Measurements from ENCODE around the gene NTN4.
"Not testable (repeated sequence)": the region's sequence is repeated elsewhere in the genome, so short reads cannot be mapped to it uniquely, and the experiment has no call there.

Gene NTN4

DNA sequence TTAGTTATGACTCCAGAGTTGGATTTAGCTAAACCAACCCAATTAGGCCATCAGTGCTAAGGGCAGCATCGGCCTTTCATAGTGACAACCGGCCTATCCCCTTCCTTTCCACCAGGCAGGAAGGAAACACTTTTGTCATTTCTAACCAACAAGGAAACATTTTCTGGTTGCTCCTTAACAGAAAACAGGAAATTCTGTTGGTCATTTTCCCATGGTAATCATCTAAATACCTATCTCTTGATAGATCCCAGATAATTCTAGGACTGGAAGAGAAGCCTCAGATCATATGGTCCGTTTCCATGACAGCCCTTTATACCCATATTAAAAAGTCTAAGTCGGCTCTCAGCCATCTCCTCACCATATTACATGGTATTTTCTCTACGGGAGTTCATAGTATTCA, 160.1 kb downstream of the NTN4 start:
- DNase-seq (ENCODE audit: extremely low read depth in 1 of 2, low read depth in 1 of 2): no peak

DNA sequence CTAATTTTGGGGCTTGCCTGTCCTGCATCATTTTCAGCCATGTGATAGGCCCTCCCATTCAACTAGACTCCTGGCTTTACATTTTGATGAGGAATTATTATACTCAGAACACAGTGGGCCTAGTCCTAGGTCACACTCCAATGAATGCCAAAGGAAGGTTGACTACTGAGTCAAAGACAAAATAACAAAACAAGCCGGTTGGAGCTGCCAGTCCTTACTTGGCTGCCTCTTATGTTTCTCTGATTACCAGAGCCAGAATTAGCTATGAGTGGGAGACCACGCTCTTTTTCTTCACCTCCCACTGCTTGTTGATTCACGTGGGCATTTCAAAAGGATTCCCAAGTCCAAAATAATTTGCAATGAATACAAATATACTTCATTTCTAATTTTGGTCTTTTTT, 161.2 kb downstream of the NTN4 start:
- no peak for DNase-seq (ENCODE audit: extremely low read depth in 1 of 2, low read depth in 1 of 2)

DNA sequence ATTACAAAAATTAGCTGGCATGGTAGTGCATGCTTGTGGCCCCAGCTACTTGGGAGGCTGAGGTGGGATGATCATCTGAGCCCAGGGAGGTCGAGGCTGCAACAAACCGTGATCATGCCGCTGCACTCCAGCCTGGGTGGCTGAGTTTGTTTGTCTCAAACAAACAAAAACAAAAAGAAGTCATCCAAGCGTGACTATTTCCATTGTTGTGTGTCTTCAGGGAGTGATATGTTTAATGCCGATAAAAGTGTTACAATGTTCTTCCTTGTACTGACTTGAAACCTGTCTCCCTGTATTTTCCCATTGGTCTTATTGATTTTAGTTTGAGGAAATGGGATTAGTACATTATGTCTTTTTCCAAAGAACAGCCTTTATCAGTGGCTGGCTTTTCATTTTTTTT, 163.7 kb downstream of the NTN4 start:
- no peak for DNase-seq (ENCODE audit: extremely low read depth in 1 of 2, low read depth in 1 of 2)

- DNase-seq (ENCODE audit: extremely low read depth in 1 of 2, low read depth in 1 of 2): no peak
Measured at GRCh38 chr12:95625012-95625411, 165.6 kb downstream of the NTN4 start.

- no peak for DNase-seq (ENCODE audit: extremely low read depth in 1 of 2, low read depth in 1 of 2)
Measured at GRCh38 chr12:95624589-95624988, 166.0 kb downstream of the NTN4 start.

DNA sequence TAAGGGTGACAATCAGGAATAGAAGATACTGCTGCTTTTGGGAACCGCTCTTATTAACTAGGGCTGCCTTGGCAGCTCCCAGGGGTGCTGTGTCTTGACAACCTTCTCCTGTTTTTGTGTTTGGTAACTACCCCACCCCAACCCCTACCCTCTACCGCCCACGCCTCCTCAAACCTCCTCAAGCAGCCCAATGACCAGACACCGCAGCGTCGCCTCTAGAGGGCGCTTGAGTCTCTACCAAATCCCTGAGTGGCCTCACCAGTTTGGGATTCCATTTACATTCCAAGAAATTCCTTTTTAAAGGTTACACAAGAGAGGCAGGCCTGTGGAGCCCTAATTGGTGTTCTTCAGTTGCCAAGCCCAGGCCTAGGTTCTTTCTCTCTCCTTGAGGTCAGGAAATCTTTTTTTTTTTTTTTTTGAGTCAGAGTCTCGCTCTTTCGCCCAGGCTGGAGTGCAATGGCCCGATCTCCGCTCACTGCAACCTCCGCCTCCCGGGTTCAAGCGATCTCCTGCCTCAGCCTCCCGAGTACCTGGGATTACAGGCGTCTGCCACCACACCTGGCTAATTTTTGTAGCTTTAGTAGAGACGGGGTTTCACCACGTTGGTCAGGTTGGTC, 166.9 kb downstream of the NTN4 start:
- DNase-seq (ENCODE audit: extremely low read depth in 1 of 2, low read depth in 1 of 2): peak in 1 of 2 donors; percentile 1

- no peak for DNase-seq (ENCODE audit: extremely low read depth in 1 of 2, low read depth in 1 of 2)
Measured at GRCh38 chr12:95622879-95623278, 167.7 kb downstream of the NTN4 start.

GRCh38 chr12:95621725-95622124, 168.8 kb downstream of the NTN4 start:
- DNase-seq (ENCODE audit: extremely low read depth in 1 of 2, low read depth in 1 of 2): no peak

GRCh38 chr12:95620171-95620570, 170.4 kb downstream of the NTN4 start:
- no peak for DNase-seq (ENCODE audit: extremely low read depth in 1 of 2, low read depth in 1 of 2)

- DNase-seq (ENCODE audit: extremely low read depth in 1 of 2, low read depth in 1 of 2): not testable (repeated sequence)
Measured at GRCh38 chr12:95616470-95616869, 174.1 kb downstream of the NTN4 start.

DNA sequence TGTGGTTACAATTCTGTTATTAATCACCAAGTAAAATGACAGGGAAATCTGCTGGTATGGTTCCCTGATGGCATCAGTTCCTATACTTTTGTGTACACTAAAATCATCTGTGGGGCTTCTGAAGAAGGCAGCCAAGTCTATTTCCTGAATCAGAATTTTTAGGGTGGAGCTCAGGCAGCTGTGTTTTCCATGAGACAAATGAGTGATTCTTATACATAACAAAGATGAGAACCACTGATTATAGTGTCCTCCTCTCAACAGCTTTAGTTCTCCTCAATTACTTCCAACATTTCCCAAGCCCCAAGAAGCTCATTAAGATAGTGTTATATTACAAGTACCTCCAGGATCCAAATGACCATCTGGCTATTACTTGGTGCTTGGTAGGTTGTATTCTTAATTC, 174.8 kb downstream of the NTN4 start:
- DNase-seq (ENCODE audit: extremely low read depth in 1 of 2, low read depth in 1 of 2): no peak

GRCh38 chr12:95614390-95614982, 176.1 kb downstream of the NTN4 start:
- DNase-seq (ENCODE audit: extremely low read depth in 1 of 2, low read depth in 1 of 2): no peak

DNA sequence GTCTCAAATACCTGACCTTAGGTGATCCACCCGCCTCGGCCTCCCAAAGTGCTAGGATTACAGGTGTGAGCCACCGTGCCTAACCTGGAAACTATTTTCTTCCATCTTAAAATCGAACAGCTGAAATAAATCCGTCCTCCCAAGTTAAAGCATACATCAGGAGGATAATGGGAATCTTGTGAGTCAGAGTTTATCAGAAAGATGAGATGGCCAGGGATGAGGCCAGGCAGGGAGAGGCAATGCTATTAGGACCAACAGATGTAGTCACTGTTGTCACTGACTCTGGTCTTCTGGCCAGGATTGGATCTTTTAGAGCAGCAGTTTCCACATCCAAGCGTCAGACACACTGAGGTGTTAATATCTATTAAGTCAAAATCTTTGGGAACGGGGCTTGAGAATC, 177.5 kb downstream of the NTN4 start:
- no peak for DNase-seq (ENCODE audit: extremely low read depth in 1 of 2, low read depth in 1 of 2)

DNA sequence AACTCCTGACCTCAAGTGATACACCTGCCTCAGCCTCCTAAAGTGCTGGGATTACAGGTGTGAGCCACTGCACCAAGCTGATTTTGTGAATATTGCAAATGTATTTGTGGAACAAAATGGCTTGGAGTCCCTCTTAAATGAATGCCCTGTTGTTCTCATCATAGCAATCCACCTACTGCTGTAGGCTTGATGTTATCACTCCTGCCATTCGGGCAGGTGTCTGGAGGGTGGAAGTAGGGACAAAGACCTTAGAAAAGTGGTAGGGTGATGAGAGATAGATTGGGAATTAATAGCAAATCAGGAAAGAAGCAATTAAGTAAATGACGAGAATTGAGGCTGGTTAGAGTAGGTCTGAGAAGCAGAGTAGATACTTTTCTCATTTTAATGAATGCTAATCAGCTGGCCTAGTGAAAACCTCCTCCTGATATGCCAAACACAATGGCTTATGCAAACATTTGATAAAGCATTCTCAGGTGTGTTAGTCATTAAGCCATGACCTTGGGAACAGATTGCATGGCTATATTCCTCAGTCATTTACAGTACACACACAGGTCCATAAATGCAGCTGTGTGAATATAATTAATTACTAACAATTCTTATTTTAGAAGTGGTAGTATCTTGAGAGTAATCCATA, 178.8 kb downstream of the NTN4 start:
- no peak for DNase-seq (ENCODE audit: extremely low read depth in 1 of 2, low read depth in 1 of 2)

GRCh38 chr12:95608252-95609033, 182.1 kb downstream of the NTN4 start:
- no peak for DNase-seq (ENCODE audit: extremely low read depth in 1 of 2, low read depth in 1 of 2)
